HepG2 (cell line): ENCODE measurements around the gene SVOPL. TPM values are rescaled to one million over a fixed set of nuclear protein-coding genes. Genes with fewer than 3 reads are reported as not detected.

Source experiments
- CREM ChIP-seq, 2 experiments: sonication (generic) in 1 of 2; formaldehyde crosslinking in 1 of 2; IDR thresholded peaks; 2 replicates each; pipeline versions ENCODE4 v1.4.0 to v1.6.1; 2016 to 2020; ENCODE audit warnings: antibody characterized with exemption in 1 of 2, mild to moderate bottlenecking in 1 of 2, missing genetic modification reagents in 1 of 2
- DNMT3B ChIP-seq: conservative IDR thresholded peaks from 2 replicates; pipeline ENCODE4 v1.6.1; 2016; ENCODE audit warnings: missing biosample characterization, control low read depth
- ETV6 ChIP-seq: sonication (generic); formaldehyde crosslinking; conservative IDR thresholded peaks from 2 replicates; pipeline ENCODE4 v1.4.0; 2020; ENCODE audit warnings: missing genetic modification reagents
- FOXO1 ChIP-seq: sonication (generic); formaldehyde crosslinking; IDR thresholded peaks from 2 replicates; pipeline ENCODE4 v1.4.0; 2020; ENCODE audit warnings: missing genetic modification reagents
- KLF12 ChIP-seq: sonication (generic); formaldehyde crosslinking; IDR thresholded peaks from 2 replicates; pipeline ENCODE4 v1.4.0; 2020; ENCODE audit warnings: missing genetic modification reagents, borderline replicate concordance
- MED8 ChIP-seq: sonication (generic); formaldehyde crosslinking; IDR thresholded peaks from 2 replicates; pipeline ENCODE4 v1.8.1; 2023; ENCODE audit warnings: mild to moderate bottlenecking, missing genetic modification reagents; ENCODE audit not compliant: insufficient replicate concordance
- MXD4 ChIP-seq: IDR thresholded peaks from 2 replicates; pipeline ENCODE4 v1.6.1; 2016; ENCODE audit warnings: mild to moderate bottlenecking, missing biosample characterization, missing genetic modification reagents
- RELA ChIP-seq: sonication (generic); formaldehyde crosslinking; IDR thresholded peaks from 2 replicates; pipeline ENCODE4 v1.4.0; 2020; ENCODE audit warnings: missing genetic modification reagents
- SALL1 ChIP-seq: sonication (generic); formaldehyde crosslinking; IDR thresholded peaks from 2 replicates; pipeline ENCODE4 v1.8.0; 2022; ENCODE audit warnings: mild to moderate bottlenecking, missing genetic modification reagents
- SETDB1 ChIP-seq: sonication (generic); formaldehyde crosslinking; IDR thresholded peaks from 2 replicates; pipeline ENCODE4 v1.5.1; 2020; ENCODE audit warnings: missing genetic modification reagents, mild to moderate bottlenecking, borderline replicate concordance
- SNAI1 ChIP-seq: sonication (generic); formaldehyde crosslinking; IDR thresholded peaks from 2 replicates; pipeline ENCODE4 v1.5.0; 2020; ENCODE audit warnings: mild to moderate bottlenecking, missing genetic modification reagents, borderline replicate concordance
- TP53 ChIP-seq: sonication (generic); formaldehyde crosslinking; conservative IDR thresholded peaks from 2 replicates; pipeline ENCODE4 v1.4.0; 2020; ENCODE audit warnings: missing genetic modification reagents
- U2AF2 ChIP-seq: fragments of 200-400 bp; formaldehyde crosslinking; IDR thresholded peaks from 2 replicates; pipeline ENCODE4 v1.6.1; 2017; ENCODE audit warnings: low read depth, mild to moderate bottlenecking, low read length
- YEATS2 ChIP-seq: sonication (generic); formaldehyde crosslinking; IDR thresholded peaks from 2 replicates; pipeline ENCODE4 v1.4.0; 2020; ENCODE audit warnings: missing genetic modification reagents, borderline replicate concordance
- ZNF205 ChIP-seq: IDR thresholded peaks from 2 replicates; pipeline ENCODE4 v1.6.1; 2018; ENCODE audit warnings: missing biosample characterization, missing genetic modification reagents
- ZSCAN22 ChIP-seq: sonication (generic); formaldehyde crosslinking; IDR thresholded peaks from 2 replicates; pipeline ENCODE4 v1.4.0; 2020; ENCODE audit warnings: mild to moderate bottlenecking, missing genetic modification reagents
- polyA plus RNA-seq, 8 experiments: library from polyadenylated mRNA; depleted of rRNA in 3 of 8; stranded (reverse) in 7 of 8; unstranded in 1 of 8; fragments of >200 nt; fragmentation: Illumina TruSeq in 4 of 8; extraction: Trizol in 4 of 8; gene quantifications; 2 replicates each; pipeline versions ENCODE4 v1.2.1 to v1.2.3, GENCODE V29; 2011 to 2016; ENCODE audit warnings: low read depth in 4 of 8, missing spikeins in 1 of 8, mixed read lengths in 1 of 8; ENCODE audit not compliant: insufficient read depth in 1 of 8
- total RNA-seq, 5 experiments: library from RNA; depleted of rRNA; stranded (reverse); fragments of >200 nt; fragmentation: Illumina TruSeq; extraction: Trizol; gene quantifications; 2 replicates each; pipeline ENCODE4 v1.2.3, GENCODE V29; 2016; ENCODE audit warnings: low read depth in 1 of 5
- TF ChIP-seq, protein P1 (sequence below): IDR thresholded peaks from 2 replicates; pipeline ENCODE4 v1.4.0; 2020; ENCODE audit warnings: mild to moderate bottlenecking, missing genetic modification reagents
- TF ChIP-seq, protein P2 (sequence below): sonication (generic); formaldehyde crosslinking; IDR thresholded peaks from 2 replicates; pipeline ENCODE4 v1.8.1; 2022; ENCODE audit warnings: low read depth, mild to moderate bottlenecking, missing genetic modification reagents
- TF ChIP-seq, protein P3 (sequence below): sonication (generic); formaldehyde crosslinking; IDR thresholded peaks from 2 replicates; pipeline ENCODE4 v1.4.0; 2020; ENCODE audit warnings: missing genetic modification reagents
- TF ChIP-seq, protein P4 (sequence below): sonication (generic); formaldehyde crosslinking; IDR thresholded peaks from 2 replicates; pipeline ENCODE4 v1.5.0; 2020; ENCODE audit warnings: mild to moderate bottlenecking, missing genetic modification reagents, moderate library complexity

The SVOPL gene
- total and polyA plus RNA-seq, 2 of the 13 experiments (the other 11 are each of a cell fraction or from before 2014, with no cell fraction given) = not detected

DNA sequence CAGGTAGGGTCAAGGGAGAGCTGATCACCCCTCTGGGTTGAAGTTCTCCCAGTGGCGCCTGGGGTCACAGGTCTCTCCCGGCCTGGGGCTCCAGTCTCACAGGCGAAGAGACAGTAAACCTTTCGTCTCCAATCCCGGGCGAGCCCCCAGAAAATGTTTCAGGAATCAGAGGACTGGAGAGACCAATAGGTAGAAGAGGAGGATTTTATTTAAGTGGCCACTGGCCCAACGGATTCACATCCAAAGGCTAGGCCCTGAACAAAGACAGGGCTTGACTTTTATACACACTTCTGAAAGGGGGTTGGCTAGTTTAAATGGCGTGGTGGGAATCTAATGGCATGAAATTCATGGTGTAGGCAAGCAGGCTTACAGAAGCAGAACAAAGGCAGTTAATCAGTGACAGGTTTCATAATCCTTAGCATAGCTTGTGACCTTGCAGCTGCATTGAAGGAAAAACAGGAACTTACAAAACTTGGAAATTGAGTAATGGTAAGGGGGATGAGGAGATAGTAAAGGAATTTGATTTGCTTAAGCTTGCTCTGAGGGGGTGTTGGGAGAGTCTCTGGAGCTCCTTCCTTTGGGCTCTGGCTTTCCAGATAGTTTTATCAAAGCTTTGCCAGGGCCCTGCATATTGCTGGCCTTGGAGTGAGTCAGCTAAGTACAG lies 135.6 kb downstream of the SVOPL start (continued):
- TF ChIP-seq, protein P1, sequence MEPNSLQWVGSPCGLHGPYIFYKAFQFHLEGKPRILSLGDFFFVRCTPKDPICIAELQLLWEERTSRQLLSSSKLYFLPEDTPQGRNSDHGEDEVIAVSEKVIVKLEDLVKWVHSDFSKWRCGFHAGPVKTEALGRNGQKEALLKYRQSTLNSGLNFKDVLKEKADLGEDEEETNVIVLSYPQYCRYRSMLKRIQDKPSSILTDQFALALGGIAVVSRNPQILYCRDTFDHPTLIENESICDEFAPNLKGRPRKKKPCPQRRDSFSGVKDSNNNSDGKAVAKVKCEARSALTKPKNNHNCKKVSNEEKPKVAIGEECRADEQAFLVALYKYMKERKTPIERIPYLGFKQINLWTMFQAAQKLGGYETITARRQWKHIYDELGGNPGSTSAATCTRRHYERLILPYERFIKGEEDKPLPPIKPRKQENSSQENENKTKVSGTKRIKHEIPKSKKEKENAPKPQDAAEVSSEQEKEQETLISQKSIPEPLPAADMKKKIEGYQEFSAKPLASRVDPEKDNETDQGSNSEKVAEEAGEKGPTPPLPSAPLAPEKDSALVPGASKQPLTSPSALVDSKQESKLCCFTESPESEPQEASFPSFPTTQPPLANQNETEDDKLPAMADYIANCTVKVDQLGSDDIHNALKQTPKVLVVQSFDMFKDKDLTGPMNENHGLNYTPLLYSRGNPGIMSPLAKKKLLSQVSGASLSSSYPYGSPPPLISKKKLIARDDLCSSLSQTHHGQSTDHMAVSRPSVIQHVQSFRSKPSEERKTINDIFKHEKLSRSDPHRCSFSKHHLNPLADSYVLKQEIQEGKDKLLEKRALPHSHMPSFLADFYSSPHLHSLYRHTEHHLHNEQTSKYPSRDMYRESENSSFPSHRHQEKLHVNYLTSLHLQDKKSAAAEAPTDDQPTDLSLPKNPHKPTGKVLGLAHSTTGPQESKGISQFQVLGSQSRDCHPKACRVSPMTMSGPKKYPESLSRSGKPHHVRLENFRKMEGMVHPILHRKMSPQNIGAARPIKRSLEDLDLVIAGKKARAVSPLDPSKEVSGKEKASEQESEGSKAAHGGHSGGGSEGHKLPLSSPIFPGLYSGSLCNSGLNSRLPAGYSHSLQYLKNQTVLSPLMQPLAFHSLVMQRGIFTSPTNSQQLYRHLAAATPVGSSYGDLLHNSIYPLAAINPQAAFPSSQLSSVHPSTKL (CRISPR knock-in tag) = peak; percentile 97
- TF ChIP-seq, protein P2, sequence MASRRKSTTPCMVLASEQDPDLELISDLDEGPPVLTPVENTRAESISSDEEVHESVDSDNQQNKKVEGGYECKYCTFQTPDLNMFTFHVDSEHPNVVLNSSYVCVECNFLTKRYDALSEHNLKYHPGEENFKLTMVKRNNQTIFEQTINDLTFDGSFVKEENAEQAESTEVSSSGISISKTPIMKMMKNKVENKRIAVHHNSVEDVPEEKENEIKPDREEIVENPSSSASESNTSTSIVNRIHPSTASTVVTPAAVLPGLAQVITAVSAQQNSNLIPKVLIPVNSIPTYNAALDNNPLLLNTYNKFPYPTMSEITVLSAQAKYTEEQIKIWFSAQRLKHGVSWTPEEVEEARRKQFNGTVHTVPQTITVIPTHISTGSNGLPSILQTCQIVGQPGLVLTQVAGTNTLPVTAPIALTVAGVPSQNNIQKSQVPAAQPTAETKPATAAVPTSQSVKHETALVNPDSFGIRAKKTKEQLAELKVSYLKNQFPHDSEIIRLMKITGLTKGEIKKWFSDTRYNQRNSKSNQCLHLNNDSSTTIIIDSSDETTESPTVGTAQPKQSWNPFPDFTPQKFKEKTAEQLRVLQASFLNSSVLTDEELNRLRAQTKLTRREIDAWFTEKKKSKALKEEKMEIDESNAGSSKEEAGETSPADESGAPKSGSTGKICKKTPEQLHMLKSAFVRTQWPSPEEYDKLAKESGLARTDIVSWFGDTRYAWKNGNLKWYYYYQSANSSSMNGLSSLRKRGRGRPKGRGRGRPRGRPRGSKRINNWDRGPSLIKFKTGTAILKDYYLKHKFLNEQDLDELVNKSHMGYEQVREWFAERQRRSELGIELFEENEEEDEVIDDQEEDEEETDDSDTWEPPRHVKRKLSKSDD (CRISPR knock-in tag) = peak; percentile 38; the same call in 1 of the 2 replicates
- TF ChIP-seq DNMT3B (no peak), MXD4 (CRISPR knock-in tag) (peak; percentile 31; the same call in 1 of the 2 replicates), CREM (IDR thresholded peaks at IDR 0.05) (peak; percentile 76), CREM (CRISPR knock-in tag; IDR thresholded peaks at IDR 0.05) (no peak), KLF12 (CRISPR knock-in tag) (no peak), SETDB1 (CRISPR knock-in tag) (peak; percentile 80), RELA (CRISPR knock-in tag) (no peak), U2AF2 (no peak), ZNF205 (peak; percentile 24; the same call in 1 of the 2 replicates), ZSCAN22 (CRISPR knock-in tag) (no peak), YEATS2 (CRISPR knock-in tag) (peak; percentile 33; the same call in 1 of the 2 replicates), SALL1 (peak; percentile 73; the same call in 1 of the 2 replicates), SNAI1 (no peak), ETV6 (CRISPR knock-in tag) (no peak), MED8 (CRISPR knock-in tag) (peak; percentile 75), TP53 (no peak), FOXO1 (CRISPR knock-in tag) (peak; percentile 99)
- TF ChIP-seq, protein P3, sequence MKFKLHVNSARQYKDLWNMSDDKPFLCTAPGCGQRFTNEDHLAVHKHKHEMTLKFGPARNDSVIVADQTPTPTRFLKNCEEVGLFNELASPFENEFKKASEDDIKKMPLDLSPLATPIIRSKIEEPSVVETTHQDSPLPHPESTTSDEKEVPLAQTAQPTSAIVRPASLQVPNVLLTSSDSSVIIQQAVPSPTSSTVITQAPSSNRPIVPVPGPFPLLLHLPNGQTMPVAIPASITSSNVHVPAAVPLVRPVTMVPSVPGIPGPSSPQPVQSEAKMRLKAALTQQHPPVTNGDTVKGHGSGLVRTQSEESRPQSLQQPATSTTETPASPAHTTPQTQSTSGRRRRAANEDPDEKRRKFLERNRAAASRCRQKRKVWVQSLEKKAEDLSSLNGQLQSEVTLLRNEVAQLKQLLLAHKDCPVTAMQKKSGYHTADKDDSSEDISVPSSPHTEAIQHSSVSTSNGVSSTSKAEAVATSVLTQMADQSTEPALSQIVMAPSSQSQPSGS = peak; percentile 94
- TF ChIP-seq, protein P4, sequence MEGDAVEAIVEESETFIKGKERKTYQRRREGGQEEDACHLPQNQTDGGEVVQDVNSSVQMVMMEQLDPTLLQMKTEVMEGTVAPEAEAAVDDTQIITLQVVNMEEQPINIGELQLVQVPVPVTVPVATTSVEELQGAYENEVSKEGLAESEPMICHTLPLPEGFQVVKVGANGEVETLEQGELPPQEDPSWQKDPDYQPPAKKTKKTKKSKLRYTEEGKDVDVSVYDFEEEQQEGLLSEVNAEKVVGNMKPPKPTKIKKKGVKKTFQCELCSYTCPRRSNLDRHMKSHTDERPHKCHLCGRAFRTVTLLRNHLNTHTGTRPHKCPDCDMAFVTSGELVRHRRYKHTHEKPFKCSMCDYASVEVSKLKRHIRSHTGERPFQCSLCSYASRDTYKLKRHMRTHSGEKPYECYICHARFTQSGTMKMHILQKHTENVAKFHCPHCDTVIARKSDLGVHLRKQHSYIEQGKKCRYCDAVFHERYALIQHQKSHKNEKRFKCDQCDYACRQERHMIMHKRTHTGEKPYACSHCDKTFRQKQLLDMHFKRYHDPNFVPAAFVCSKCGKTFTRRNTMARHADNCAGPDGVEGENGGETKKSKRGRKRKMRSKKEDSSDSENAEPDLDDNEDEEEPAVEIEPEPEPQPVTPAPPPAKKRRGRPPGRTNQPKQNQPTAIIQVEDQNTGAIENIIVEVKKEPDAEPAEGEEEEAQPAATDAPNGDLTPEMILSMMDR (CRISPR knock-in tag) = no peak
